ENCODE results near the gene ADRA1B. TPM values are rescaled to one million over a fixed set of nuclear protein-coding genes. Genes with fewer than 3 reads are reported as not detected.

ADRA1B gene
- total and polyA plus RNA-seq, 2 donors (not counting 3 experiments of a cell fraction or from before 2014, with no cell fraction given): 0.77 TPM; not detected in 1

GRCh38 chr5:159910843-159911229 lies 5.4 kb upstream of the ADRA1B start:
- CTCF ChIA-PET: interaction anchor here (0.8 kb wide), 1 partner anchor 754 kb away, joined by 3 read pairs; no protein-coding TSS in a partner anchor
- H3K9me1 ChIP-seq (replicated peaks; ENCODE audit: control insufficient read depth, extremely low read depth, insufficient read depth, low read length): no peaks in the 10 kb centered on the region
- H3K9me3 ChIP-seq (replicated peaks; ENCODE audit: control insufficient read depth, insufficient read depth, low read length): no peaks in the 10 kb centered on the region
- dilution Hi-C loops (cut with MboI; ENCODE audit: extremely low pct_ligation_motif_present, low sequenced_read_pairs): no loop called here
- TF ChIP-seq POLR2AphosphoS5 (IDR thresholded peaks at IDR 0.05; ENCODE audit: insufficient read depth, low read depth, low read length): no peak
- no peak for TF ChIP-seq JUN (IDR thresholded peaks at IDR 0.05; ENCODE audit: borderline replicate concordance, insufficient read depth, insufficient read length, low read depth)
- TF ChIP-seq GATA2 (IDR thresholded peaks at IDR 0.05; ENCODE audit: insufficient read depth, insufficient read length, low read depth, low read length): no peak
- TF ChIP-seq FOS (IDR thresholded peaks at IDR 0.05; ENCODE audit: borderline replicate concordance, insufficient read depth, low read length): no peak
- TF ChIP-seq EZH2 (IDR thresholded peaks at IDR 0.05; ENCODE audit: borderline replicate concordance, low read depth, low read length, severe bottlenecking): no peak
- TF ChIP-seq CTCF (IDR thresholded peaks at IDR 0.05; ENCODE audit: extremely low read depth in 1 of 2, insufficient read depth in 1 of 2, low read depth in 1 of 2, low read length in 2 of 2): no peak
- no peak for TF ChIP-seq MYC (IDR thresholded peaks at IDR 0.05; ENCODE audit: low read depth, low read length)
- TF ChIP-seq MAX (IDR thresholded peaks at IDR 0.05; ENCODE audit: insufficient read depth, insufficient read length): no peak
- TF ChIP-seq POLR2A (IDR thresholded peaks at IDR 0.05; ENCODE audit: low read depth, low read length): no peak
- no peak for FAIRE-seq
- BruUV-seq (replicated peaks): no TSS peak
- intact Hi-C loops (cut with micrococcal nuclease): loop anchor here (10.0 kb wide), 1 partner anchor 396 kb away; no protein-coding TSS in a partner anchor
- POLR2A ChIA-PET: no interaction called here
- H4K20me1 ChIP-seq (replicated peaks; ENCODE audit: control insufficient read depth, extremely low read depth, insufficient read depth, low read length): no peaks in the 10 kb centered on the region
- no peak overlapping the region for H3K27ac ChIP-seq (ENCODE audit: insufficient read depth, low read depth, low read length)
- H3K27me3 ChIP-seq (ENCODE audit: control insufficient read depth in 2 of 2, insufficient read depth in 2 of 2, low read length in 2 of 2): peaks cover 0 to 3% of the 10 kb centered on the region in 2 experiments
- H3K36me3 ChIP-seq (ENCODE audit: control insufficient read depth in 2 of 2, extremely low read depth in 1 of 2, insufficient read depth in 2 of 2, low read length in 2 of 2): no peaks in the 10 kb centered on the region
- no peak overlapping the region for H3K4me3 ChIP-seq (replicated peaks in 1 of 3; ENCODE audit: insufficient read depth in 1 of 3, low read depth in 1 of 3, low read length in 3 of 3)
- peaks cover 25% of the 10 kb centered on the region for H3K4me1 ChIP-seq (ENCODE audit: control insufficient read depth, extremely low read depth, insufficient read depth, low read length)
- no peak overlapping the region for H2AFZ ChIP-seq (ENCODE audit: low read depth, low read length)
- H3K4me2 ChIP-seq (ENCODE audit: insufficient read depth, low read length): no peak overlapping the region
- DNase-seq (ENCODE audit: low read depth, low spot score): no peak
- H3K79me2 ChIP-seq (ENCODE audit: control insufficient read depth, insufficient read depth, low read length): no peaks in the 10 kb centered on the region
- no peak overlapping the region for H3K9ac ChIP-seq (replicated peaks; ENCODE audit: extremely low read depth, insufficient read depth, low read length)
